Skeletal muscle cell (primary cell): Measurements from ENCODE around the gene HRAS.

ENCODE experiments used
- DNase-seq: peaks from one replicate; pipeline ENCODE4 v3.0.0-alpha.2; 2010; ENCODE audit warnings: low read depth
- H3K4me3 ChIP-seq: 2 replicates; pipeline ENCODE4 v1.5.1; 2011; ENCODE audit warnings: low read depth, mild to moderate bottlenecking, control low read depth, low read length, moderate library complexity

Gene HRAS

GRCh38 chr11:502288-503178, 32.8 kb downstream of the HRAS start:
- DNase-seq: no peak

GRCh38 chr11:501683-502287, 33.6 kb downstream of the HRAS start:
- no peak for DNase-seq
- no peak overlapping the region for H3K4me3 ChIP-seq

More at GRCh38 chr11:502288-503178, 32.8 kb downstream of the HRAS start:
- H3K4me3 ChIP-seq: no peak overlapping the region

- DNase-seq: no peak
- H3K4me3 ChIP-seq: no peak overlapping the region
These were observed 34.2 kb downstream of the HRAS start for GRCh38 chr11:501001-501682.

GRCh38 chr11:499201-500076, 35.9 kb downstream of the HRAS start:
- DNase-seq: no peak
- no peak overlapping the region for H3K4me3 ChIP-seq

- no peak overlapping the region for H3K4me3 ChIP-seq
- no peak for DNase-seq
These were observed 36.8 kb downstream of the HRAS start for GRCh38 chr11:498297-499181.

- DNase-seq: no peak
- H3K4me3 ChIP-seq: no peak overlapping the region
These were observed 37.6 kb downstream of the HRAS start for GRCh38 chr11:497565-498296.

GRCh38 chr11:496834-497564, 38.4 kb downstream of the HRAS start:
- DNase-seq: no peak
- no peak overlapping the region for H3K4me3 ChIP-seq

- no peak for DNase-seq
- H3K4me3 ChIP-seq: no peak overlapping the region
These were observed 39.8 kb downstream of the HRAS start for GRCh38 chr11:495537-495931.

- H3K4me3 ChIP-seq: no peak overlapping the region
- DNase-seq: peak; percentile 26
These were observed 40.4 kb downstream of the HRAS start for GRCh38 chr11:494761-495536.

GRCh38 chr11:492427-493226, 42.7 kb downstream of the HRAS start:
- DNase-seq: no peak
- H3K4me3 ChIP-seq: no peak overlapping the region

GRCh38 chr11:491358-491757, 44.0 kb downstream of the HRAS start:
- no peak overlapping the region for H3K4me3 ChIP-seq
- no peak for DNase-seq

GRCh38 chr11:490930-491260, 44.5 kb downstream of the HRAS start:
- no peak for DNase-seq

GRCh38 chr11:490186-490929, 45.0 kb downstream of the HRAS start:
- DNase-seq: no peak
- no peak overlapping the region for H3K4me3 ChIP-seq

More at GRCh38 chr11:490930-491260, 44.5 kb downstream of the HRAS start:
- no peak overlapping the region for H3K4me3 ChIP-seq

- DNase-seq: no peak
These were observed 45.7 kb downstream of the HRAS start for GRCh38 chr11:489610-490185.

GRCh38 chr11:488992-489391, 46.4 kb downstream of the HRAS start:
- DNase-seq: no peak
- H3K4me3 ChIP-seq: no peak overlapping the region

More at GRCh38 chr11:489610-490185, 45.7 kb downstream of the HRAS start:
- H3K4me3 ChIP-seq: no peak overlapping the region
